ENCODE results near the gene MGAT1.

DNA sequence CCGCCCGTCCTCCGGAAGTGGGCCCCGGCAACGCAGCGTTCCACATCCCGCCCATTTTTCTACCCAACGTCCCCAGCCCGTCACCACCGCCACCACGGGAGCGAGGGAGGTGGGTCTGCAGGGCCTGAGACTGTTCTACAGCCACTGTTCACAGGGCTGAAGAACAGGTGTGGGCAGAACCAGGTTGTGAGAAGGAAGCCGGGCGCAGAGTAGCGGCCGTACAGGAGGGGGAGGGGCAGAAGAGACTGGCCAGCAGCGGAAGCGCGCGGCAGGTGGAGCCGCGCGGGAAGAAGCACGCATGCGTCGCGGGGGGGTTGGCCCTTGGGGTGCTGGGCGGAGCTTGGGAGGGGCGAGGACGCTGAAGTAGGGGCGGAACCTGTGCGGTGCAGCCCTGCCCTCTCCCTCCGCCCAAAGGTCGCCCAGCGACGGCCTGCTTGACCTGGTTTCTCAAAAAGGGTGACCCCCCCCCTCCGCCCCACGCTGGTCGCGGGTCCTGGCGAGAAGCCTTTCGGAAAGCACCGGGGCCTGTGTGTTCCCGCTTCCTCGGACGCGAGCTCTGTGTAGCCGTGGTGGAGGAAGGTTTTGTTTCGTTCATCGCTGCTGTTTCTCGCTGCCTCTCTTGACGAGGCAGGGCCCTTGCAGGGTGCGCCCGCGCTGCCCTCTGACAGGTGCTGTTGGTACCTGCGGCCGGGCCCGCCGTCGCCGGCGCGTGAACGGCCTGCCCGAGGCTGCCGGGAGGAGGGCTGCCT is 7.8 kb upstream of the MGAT1 start:
- TF ChIP-seq CTCF (IDR thresholded peaks at IDR 0.05) (no peak), POLR2A (IDR thresholded peaks at IDR 0.05) (peak in 2 of 4 donors; percentile 13 to 33), POLR2AphosphoS5 (IDR thresholded peaks at IDR 0.05) (peak in 2 of 3 donors; percentile 48 to 61)

Data from stomach (tissue), 4 donors.